GM19463 (cell line): ENCODE measurements around the gene DNLZ.
"Not testable (repeated sequence)": the region's sequence is repeated elsewhere in the genome, so short reads cannot be mapped to it uniquely, and the experiment has no call there.

Source experiments
- ATAC-seq: cut with Tn5 transposase; IDR thresholded peaks from one replicate; pipeline ENCODE4 v1.9.1; 2021; ENCODE audit warnings: mild to moderate bottlenecking, moderate library complexity; ENCODE audit not compliant: unreplicated experiment

DNLZ gene

DNA sequence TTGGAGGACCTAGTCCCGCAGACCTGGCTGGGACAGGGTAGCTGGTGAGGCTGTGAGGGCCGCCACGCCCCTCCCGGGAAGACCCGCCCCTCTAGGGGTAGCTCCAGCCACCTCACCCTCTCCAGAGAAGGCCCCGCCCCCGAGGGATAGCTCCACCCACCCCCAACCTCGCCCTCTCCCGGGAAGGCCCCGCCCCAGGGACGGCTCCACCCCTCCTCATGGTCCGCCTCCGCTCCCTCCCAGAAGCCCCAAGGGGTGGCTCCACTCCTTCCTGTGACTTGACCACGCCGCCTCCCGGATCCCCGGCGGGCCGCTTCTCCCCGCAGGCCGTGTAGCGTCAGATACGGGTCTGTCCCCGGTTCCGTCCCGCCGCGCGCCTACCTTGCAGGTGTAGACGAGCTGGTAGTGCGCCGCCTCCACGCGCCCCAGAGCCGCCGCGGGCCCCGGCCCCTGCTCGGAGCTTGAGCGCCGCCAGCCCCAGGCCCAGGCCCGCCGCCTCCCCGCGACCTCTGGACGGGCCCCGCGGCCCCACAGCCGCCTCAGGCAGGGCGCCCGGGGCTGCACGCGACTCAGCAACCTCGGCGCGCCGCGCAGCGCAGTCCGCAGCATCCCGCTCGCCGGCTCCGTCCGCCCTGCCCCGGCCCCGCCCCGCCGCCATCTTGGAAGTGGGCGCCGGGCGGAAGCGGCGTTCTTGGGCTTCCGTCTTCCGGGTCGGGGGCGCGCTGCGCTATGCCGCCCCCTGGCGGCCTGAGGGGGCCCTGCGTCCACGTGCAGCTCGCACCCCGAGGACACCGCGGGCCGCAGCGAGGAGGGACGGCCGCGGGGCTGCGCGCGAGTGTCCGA is at the start of gene DNLZ:
Gene DNLZ (minus strand): TSS at position 639 of the 843 bp plus-strand sequence. CDS start 30 bp downstream, at position 609.
- peak; percentile 83 for ATAC-seq

DNA sequence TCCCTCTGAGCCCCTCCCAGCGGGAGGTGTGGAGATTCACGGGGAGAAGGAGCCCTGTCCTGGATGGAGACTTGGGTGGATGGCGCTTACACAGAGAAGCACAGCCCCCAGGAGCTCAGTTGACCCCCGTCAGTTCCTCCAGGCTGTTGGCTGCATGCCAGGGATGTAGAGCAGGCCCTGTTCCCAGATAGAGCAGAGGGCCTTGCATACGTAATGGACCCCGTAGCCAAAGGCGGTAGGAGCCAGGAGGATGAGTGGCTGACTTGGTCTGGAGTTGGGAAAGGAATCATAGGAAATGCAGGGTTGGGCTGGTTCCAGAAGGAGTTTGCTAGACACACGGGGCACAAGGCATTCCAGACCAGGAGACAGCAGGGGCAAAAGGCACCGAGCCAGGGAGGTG is 49.4 kb upstream of the DNLZ start:
- no peak for ATAC-seq

DNA sequence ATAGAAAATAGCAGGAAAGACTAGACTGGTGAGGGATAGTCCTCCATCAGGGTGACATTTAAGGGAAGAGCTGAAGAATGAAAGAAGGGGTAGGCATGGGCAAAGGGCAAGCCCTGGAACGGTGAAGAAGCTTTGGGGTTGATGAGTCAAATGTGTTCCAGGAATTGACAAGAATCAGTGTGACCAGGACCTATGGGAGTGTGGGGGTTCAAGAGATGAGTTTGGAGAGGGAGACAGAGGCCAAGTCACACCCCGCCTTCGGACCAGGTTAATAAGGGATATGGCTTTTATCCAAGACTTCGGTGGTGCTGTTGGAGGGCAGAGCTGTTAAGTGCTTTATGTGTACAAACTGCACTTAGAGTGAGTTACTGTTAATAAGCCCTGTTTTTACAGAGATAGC is 47.8 kb upstream of the DNLZ start:
- ATAC-seq: no peak

- ATAC-seq: peak; percentile 82
Observed at GRCh38 chr9:136410500-136411287, 47.1 kb upstream of the DNLZ start, which contains the start of the genes ENTR1 and PMPCA. TSS of gene ENTR1 (minus strand) at chr9:136410614. CDS start at chr9:136410397, 217 bp downstream. TSS of gene PMPCA (plus strand) at chr9:136410658. CDS start at chr9:136410669, 11 bp downstream.

DNA sequence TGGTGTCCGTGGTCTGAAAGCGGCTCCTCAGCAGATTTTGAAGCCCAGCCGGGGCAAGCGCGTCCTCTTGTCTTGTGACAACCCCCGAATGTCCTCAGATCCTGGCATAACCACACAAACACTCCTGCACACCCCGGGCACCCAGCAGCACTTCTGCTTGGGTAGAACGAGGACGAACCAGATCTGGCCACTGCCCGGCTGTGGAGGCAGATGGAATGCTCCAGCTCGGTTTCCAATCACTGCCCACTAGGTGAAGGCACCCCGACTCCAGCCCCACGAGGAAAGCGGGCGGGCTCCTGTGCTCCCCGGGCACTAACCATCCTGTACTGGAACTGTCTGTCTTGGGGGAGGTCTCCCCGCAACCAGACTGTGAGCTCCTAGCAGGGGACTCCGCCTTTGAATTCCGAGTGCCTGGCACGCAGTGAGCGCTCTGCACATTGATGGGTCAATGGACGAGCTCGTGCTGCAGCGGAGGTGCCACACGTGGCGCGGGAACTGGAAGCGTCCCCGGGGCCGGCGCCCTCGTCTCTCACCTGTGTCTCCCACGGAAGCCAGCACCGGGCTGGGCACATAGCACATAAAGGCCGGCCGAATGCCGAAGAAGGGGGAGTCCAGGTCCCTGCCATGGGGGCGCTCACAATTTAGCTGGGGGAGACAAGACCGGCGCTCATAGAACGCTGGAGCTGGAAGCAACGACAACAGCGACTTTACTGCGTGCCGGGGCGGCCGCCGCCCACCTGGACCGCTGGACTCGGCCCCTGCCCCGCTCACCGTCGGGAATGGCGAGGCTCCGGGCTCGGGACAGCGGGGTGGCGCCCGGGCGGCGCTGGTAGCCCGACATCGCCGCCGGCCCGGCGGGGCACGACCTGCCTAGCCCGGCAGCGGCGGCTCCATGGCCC is 46.3 kb upstream of the DNLZ start:
- peak; percentile 26 for ATAC-seq

- ATAC-seq: no peak
Observed at GRCh38 chr9:136407911-136408310, 44.4 kb upstream of the DNLZ start.

GRCh38 chr9:136407061-136407460 is 43.5 kb upstream of the DNLZ start:
- ATAC-seq: not testable (repeated sequence)

DNA sequence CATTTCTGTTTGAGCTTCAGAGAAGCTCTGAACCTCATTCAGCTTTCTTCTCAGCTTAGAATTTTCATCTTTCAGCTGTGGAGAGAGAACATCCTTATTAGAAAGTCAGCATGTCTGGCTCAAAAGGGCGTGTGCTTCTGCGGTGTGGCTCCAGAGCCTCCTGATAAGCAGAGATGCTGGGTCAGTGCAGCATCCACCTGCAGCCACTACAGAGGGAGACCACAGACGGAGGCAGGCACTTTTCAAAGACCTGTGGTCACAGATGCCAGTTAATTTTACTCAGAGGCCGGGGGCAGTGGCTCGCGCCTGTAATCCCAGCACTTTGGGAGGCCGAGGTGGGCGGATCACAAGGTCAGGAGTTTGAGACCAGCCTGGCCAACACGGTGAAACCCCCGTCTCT is 42.4 kb upstream of the DNLZ start:
- ATAC-seq: not testable (repeated sequence)

- no peak for ATAC-seq
Observed at GRCh38 chr9:136405481-136405880, 41.9 kb upstream of the DNLZ start.

- ATAC-seq: no peak
Observed at GRCh38 chr9:136404801-136405136, 41.2 kb upstream of the DNLZ start.

- no peak for ATAC-seq
Observed at GRCh38 chr9:136403915-136404800, 40.6 kb upstream of the DNLZ start.

- ATAC-seq: no peak
Observed at GRCh38 chr9:136403538-136403914, 40.0 kb upstream of the DNLZ start.

DNA sequence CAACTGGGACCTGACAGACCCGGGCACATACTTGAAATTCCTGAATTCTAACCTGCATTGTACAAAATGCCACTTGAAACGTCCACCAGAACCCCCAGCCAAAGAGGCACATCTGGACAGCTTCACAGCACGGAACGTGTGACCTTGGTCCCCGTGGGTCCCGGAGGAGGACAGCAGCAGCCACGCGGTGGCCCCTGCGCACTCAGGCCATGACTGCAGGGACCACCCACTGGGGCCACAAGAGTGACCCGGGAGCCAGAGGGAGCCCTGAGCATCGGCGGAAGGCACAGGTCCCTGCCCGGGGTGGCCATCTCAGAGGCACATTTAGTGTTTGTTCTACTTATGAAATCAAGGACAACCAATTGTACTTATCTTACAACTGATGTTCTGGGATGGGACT is 38.5 kb upstream of the DNLZ start:
- ATAC-seq: no peak

DNA sequence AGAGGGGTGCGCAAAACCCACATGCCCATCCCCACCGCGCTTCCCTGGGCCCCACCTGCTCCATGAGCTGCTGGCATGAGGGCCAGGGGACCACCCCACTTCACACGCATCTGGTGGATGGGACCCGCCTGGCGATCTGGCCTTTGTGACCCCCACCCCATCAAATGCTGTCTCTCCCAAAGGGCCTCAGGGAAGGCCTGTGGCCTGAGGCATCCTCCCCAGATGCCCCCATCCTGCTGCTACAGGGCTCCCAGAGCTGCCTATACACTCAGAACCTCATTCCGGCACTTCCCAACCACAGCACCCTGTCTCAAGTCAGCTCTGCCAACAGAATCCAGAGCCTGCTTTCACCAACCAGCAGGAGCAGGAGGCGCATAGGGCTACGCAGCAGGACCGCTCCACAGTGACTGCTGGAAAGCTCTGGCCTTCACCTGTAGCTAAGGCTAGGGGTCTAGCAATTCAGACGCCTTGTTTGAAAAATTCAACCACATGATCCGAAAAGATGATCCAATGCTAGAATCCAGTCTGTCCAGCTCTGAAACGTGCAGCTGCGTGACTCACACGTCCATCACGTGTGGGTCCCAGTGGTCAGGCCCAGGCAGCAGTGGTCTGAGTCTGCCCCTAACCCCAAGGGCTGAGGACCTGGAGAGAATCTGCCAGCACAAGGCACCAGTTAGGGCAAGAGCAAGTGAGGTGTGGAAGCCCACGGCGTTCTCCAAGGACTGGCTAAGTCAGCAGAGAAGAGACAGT is 37.8 kb upstream of the DNLZ start:
- ATAC-seq: no peak

- peak; percentile 69 for ATAC-seq
Observed at GRCh38 chr9:136400038-136400834, 36.7 kb upstream of the DNLZ start, which contains the start of gene SNAPC4. TSS of gene SNAPC4 (minus strand) at chr9:136400170. CDS start at chr9:136398428, 1,742 bp downstream.

DNA sequence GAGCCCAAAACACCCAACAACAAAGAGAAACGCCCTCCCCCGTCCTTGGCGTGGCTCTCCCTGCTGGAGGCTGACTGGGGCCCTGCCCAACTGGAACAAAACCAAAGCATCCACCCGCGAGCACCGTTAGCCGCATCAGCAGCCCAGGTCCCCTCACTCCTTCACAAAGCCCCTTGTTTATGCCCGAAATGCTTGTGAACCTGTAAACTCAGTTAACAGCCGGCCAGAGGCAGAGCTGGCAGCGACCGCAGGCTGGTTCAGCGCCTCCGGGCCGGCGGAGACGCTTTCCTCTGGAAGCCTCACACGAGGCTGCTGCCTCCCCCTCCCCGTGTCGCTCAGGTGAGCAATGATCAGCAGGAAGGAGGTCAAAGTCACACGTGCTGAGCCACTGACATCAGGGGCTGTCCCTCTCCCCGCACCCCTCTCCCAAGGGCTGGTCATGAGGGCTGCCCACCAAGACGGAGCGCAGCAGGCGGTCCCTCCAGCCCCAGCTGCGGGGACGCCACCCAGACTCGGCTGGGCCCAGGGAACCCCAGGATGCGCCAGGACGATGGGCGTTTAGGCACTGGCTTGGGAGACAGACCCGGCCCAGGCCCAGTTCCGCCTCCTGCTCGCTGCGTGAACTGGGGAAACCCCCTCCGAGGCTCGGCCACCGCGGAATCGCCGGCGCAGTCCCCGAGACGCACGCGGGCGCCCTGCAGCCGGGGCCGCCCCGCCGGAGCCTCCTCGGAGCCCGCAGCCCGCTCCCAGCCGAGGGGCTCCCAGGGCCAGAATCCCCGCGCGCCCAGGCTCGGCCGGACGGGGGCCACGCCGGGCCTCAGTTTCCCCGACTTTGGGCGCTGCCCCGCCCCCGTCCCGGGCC is 35.9 kb upstream of the DNLZ start:
- ATAC-seq: peak; percentile 31

- no peak for ATAC-seq
Observed at GRCh38 chr9:136398286-136398685, 34.7 kb upstream of the DNLZ start.
